ENCODE measurements around the gene TYSND1. TPM values are rescaled to one million over a fixed set of nuclear protein-coding genes. Genes with fewer than 3 reads are reported as not detected.

Gene TYSND1
- total and polyA plus RNA-seq, 2 experiments from 2014 or later, result 19.0 to 28.8 TPM

GRCh38 chr10:70115948-70116682, 30.4 kb downstream of the TYSND1 start:
- Histone ChIP-seq H3K36me3 (peaks cover 6% of the 10 kb centered on the region), H3K9me3 (ENCODE audit: low read depth) (no peaks in the 10 kb centered on the region), H3K27ac (no peak overlapping the region), H3K4me3 (no peak overlapping the region), H3K4me1 (ENCODE audit: low read depth) (no peaks in the 10 kb centered on the region), H3K27me3 (no peaks in the 10 kb centered on the region)
- TF ChIP-seq CTCF (IDR thresholded peaks at IDR 0.05; ENCODE audit: low read depth, low read length), result peak; percentile 89
- peak; percentile 41 to 79 for DNase-seq (ENCODE audit: low read depth in 1 of 2, low spot score in 1 of 2)

GRCh38 chr10:70114902-70115301, 31.6 kb downstream of the TYSND1 start:
- Histone ChIP-seq H3K9me3 (ENCODE audit: low read depth) (no peaks in the 10 kb centered on the region), H3K4me3 (no peak overlapping the region), H3K27me3 (no peaks in the 10 kb centered on the region), H3K36me3 (peaks cover 15% of the 10 kb centered on the region), H3K4me1 (ENCODE audit: low read depth) (no peaks in the 10 kb centered on the region), H3K27ac (no peak overlapping the region)
- no peak for DNase-seq (ENCODE audit: low read depth in 1 of 2, low spot score in 1 of 2)
- no peak for TF ChIP-seq CTCF (IDR thresholded peaks at IDR 0.05; ENCODE audit: low read depth, low read length)

GRCh38 chr10:70112071-70112470, 34.4 kb downstream of the TYSND1 start:
- no peaks in the 10 kb centered on the region for H3K9me3 ChIP-seq (ENCODE audit: low read depth)
- TF ChIP-seq CTCF (IDR thresholded peaks at IDR 0.05; ENCODE audit: low read depth, low read length), result no peak
- no peak overlapping the region for H3K4me3 ChIP-seq
- DNase-seq (ENCODE audit: low read depth in 1 of 2, low spot score in 1 of 2), result no peak
- H3K36me3 ChIP-seq, result peaks cover 26% of the 10 kb centered on the region
- H3K27me3 ChIP-seq, result no peaks in the 10 kb centered on the region
- peak overlapping the region; percentile 55 for H3K27ac ChIP-seq
- no peaks in the 10 kb centered on the region for H3K4me1 ChIP-seq (ENCODE audit: low read depth)

- no peaks in the 10 kb centered on the region for H3K27me3 ChIP-seq
- no peak for DNase-seq (ENCODE audit: low read depth in 1 of 2, low spot score in 1 of 2)
- H3K4me1 ChIP-seq (ENCODE audit: low read depth), result no peaks in the 10 kb centered on the region
- peaks cover 26% of the 10 kb centered on the region for H3K36me3 ChIP-seq
- TF ChIP-seq CTCF (IDR thresholded peaks at IDR 0.05; ENCODE audit: low read depth, low read length), result no peak
- H3K9me3 ChIP-seq (ENCODE audit: low read depth), result no peaks in the 10 kb centered on the region
- no peak overlapping the region for H3K4me3 ChIP-seq
- H3K27ac ChIP-seq, result no peak overlapping the region
These were observed 35.0 kb downstream of the TYSND1 start for GRCh38 chr10:70111496-70111895.

GRCh38 chr10:70109064-70109729, 37.3 kb downstream of the TYSND1 start:
- Histone ChIP-seq H3K9me3 (ENCODE audit: low read depth) (no peaks in the 10 kb centered on the region), H3K27me3 (no peaks in the 10 kb centered on the region), H3K4me3 (no peak overlapping the region), H3K27ac (peak overlapping the region; percentile 24), H3K36me3 (peaks cover 29% of the 10 kb centered on the region), H3K4me1 (ENCODE audit: low read depth) (no peaks in the 10 kb centered on the region)
- TF ChIP-seq CTCF (IDR thresholded peaks at IDR 0.05; ENCODE audit: low read depth, low read length), result no peak
- no peak for DNase-seq (ENCODE audit: low read depth in 1 of 2, low spot score in 1 of 2)

Measured in cardiac muscle cell (in vitro differentiated cells and primary cell).